ENCODE results near the gene PNPLA1. TPM values are rescaled to one million over a fixed set of nuclear protein-coding genes. Genes with fewer than 3 reads are reported as not detected.

PNPLA1 gene
- total RNA-seq, 1 experiment from 2014 or later: not detected

- Mint-ChIP-seq H3K36me3 (no peaks in the 10 kb centered on the region), H3K4me1 (peaks cover 5% of the 10 kb centered on the region), H3K27ac (no peak overlapping the region), H3K9me3 (peaks cover 9% of the 10 kb centered on the region), H3K4me3 (no peak overlapping the region), H3K27me3 (ENCODE audit: low read depth) (no peaks in the 10 kb centered on the region)
- ChIA-PET CTCF (interaction anchor here (0.9 to 2.5 kb wide), 2 partner anchors 11 to 21 kb away, joined by 3 to 13 read pairs; no protein-coding TSS in a partner anchor), POLR2A (no interaction called here)
- TF ChIP-seq MYBL2 (CRISPR knock-in tag; IDR thresholded peaks at IDR 0.05): no peak
- no peak for TF ChIP-seq AR (CRISPR knock-in tag; IDR thresholded peaks at IDR 0.05)
- TF ChIP-seq PREB (CRISPR knock-in tag; IDR thresholded peaks at IDR 0.05; ENCODE audit: borderline replicate concordance): no peak
- no peak for TF ChIP-seq ZNF138 (CRISPR knock-in tag; conservative IDR thresholded peaks at IDR 0.05)
- ATAC-seq (no peak; the same call in 1 of the 2 replicates), DNase-seq (ENCODE audit: low spot score) (no peak)
These were observed 43.7 kb downstream of the PNPLA1 start for GRCh38 chr6:36313649-36313936.

DNA sequence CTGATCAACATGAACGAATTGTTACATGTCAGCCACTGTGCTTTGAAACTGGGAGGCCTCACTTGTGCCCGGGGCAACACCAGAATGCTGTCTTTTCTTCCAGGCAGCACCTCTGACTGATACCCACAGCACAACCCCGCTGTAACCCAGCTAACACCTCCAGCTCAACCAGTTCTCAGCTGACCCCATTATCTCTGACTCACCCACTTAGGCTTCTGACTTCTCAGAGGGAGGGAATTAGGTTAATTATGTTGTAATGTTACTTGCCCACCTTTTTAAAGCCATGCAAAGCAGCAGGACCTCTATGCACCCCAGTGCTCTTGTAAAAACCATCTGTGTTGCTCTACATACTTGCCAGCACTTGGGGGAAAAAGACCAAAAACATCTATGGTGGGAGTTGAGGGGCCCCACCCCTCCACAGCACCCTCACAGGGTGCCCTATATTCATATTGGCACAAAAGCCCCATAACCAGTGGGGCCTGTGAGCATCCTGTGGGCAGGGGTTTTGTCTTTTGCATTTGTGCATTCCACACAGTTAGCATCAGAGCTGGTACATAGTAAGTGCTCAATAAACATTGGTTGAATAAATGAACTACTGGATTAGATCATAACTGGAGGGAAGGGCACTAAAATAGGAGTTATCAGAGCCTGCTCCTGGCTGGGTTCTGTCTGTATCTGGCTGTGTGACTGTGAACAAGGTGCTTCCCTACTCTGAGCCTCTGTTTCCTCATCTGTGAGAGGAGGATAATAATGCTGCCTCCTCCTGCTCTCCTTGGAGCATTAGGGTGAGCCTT is 44.6 kb downstream of the PNPLA1 start:
- Mint-ChIP-seq H3K9me3 (peaks cover 7% of the 10 kb centered on the region), H3K27ac (peak overlapping the region; percentile 71; the same call in 1 of the 2 replicates), H3K4me3 (no peak overlapping the region), H3K27me3 (ENCODE audit: low read depth) (no peaks in the 10 kb centered on the region), H3K36me3 (no peaks in the 10 kb centered on the region), H3K4me1 (peaks cover 5% of the 10 kb centered on the region)
- POLR2A ChIA-PET: no interaction called here
- DNase-seq (ENCODE audit: low spot score) (no peak), ATAC-seq (peak; percentile 58)
- CTCF ChIA-PET: interaction anchor here (0.9 to 2.5 kb wide), 2 partner anchors 12 to 20 kb away, joined by 3 to 13 read pairs; no protein-coding TSS in a partner anchor
- TF ChIP-seq HMGA2 (CRISPR knock-in tag; IDR thresholded peaks at IDR 0.05) (no peak), EMX1 (CRISPR knock-in tag; IDR thresholded peaks at IDR 0.05) (no peak), TEAD1 (CRISPR knock-in tag; IDR thresholded peaks at IDR 0.05) (no peak), ZNF232 (CRISPR knock-in tag; IDR thresholded peaks at IDR 0.05) (no peak), ZNF281 (CRISPR knock-in tag; IDR thresholded peaks at IDR 0.05) (no peak), ATF1 (CRISPR knock-in tag; IDR thresholded peaks at IDR 0.05) (no peak), AFF4 (CRISPR knock-in tag; IDR thresholded peaks at IDR 0.05; ENCODE audit: borderline replicate concordance) (no peak), SMAD3 (CRISPR knock-in tag; IDR thresholded peaks at IDR 0.05; ENCODE audit: borderline replicate concordance) (no peak), PRRX2 (CRISPR knock-in tag; IDR thresholded peaks at IDR 0.05) (no peak), NR1H2 (CRISPR knock-in tag; IDR thresholded peaks at IDR 0.05) (no peak), SOX15 (CRISPR knock-in tag; IDR thresholded peaks at IDR 0.05) (no peak), FOXJ3 (CRISPR knock-in tag; IDR thresholded peaks at IDR 0.05; ENCODE audit: borderline replicate concordance) (no peak), ZNF121 (CRISPR knock-in tag; IDR thresholded peaks at IDR 0.05) (no peak), PREB (CRISPR knock-in tag; IDR thresholded peaks at IDR 0.05; ENCODE audit: borderline replicate concordance) (no peak), CREB1 (CRISPR knock-in tag; IDR thresholded peaks at IDR 0.05) (no peak), IRF1 (CRISPR knock-in tag; IDR thresholded peaks at IDR 0.05) (no peak)
- TF ChIP-seq, protein P1, sequence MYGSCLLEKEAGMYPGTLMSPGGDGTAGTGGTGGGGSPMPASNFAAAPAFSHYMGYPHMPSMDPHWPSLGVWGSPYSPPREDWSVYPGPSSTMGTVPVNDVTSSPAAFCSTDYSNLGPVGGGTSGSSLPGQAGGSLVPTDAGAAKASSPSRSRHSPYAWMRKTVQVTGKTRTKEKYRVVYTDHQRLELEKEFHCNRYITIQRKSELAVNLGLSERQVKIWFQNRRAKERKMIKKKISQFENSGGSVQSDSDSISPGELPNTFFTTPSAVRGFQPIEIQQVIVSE (CRISPR knock-in tag; IDR thresholded peaks at IDR 0.05; ENCODE audit: borderline replicate concordance): no peak
- TF ChIP-seq, protein P2, sequence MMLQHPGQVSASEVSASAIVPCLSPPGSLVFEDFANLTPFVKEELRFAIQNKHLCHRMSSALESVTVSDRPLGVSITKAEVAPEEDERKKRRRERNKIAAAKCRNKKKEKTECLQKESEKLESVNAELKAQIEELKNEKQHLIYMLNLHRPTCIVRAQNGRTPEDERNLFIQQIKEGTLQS (CRISPR knock-in tag; conservative IDR thresholded peaks at IDR 0.05): no peak

All from WTC11 (cell line).